Stimulated activated CD4-positive, alpha-beta T cell treated with anti-CD3 and anti-CD28 coated beads, Interleukin-12 subunit alpha, Interleukin-12 subunit beta, amount 100 ng/mL, for 48 hours (primary cell): ENCODE measurements around the gene SPTBN5.

Experiments
- DNase-seq, 3 donors: peaks; one replicate each; pipeline ENCODE4 v3.0.0-alpha.2; 2020; ENCODE audit warnings: low read depth in 2 of 3, low spot score in 1 of 3

Gene SPTBN5

DNA sequence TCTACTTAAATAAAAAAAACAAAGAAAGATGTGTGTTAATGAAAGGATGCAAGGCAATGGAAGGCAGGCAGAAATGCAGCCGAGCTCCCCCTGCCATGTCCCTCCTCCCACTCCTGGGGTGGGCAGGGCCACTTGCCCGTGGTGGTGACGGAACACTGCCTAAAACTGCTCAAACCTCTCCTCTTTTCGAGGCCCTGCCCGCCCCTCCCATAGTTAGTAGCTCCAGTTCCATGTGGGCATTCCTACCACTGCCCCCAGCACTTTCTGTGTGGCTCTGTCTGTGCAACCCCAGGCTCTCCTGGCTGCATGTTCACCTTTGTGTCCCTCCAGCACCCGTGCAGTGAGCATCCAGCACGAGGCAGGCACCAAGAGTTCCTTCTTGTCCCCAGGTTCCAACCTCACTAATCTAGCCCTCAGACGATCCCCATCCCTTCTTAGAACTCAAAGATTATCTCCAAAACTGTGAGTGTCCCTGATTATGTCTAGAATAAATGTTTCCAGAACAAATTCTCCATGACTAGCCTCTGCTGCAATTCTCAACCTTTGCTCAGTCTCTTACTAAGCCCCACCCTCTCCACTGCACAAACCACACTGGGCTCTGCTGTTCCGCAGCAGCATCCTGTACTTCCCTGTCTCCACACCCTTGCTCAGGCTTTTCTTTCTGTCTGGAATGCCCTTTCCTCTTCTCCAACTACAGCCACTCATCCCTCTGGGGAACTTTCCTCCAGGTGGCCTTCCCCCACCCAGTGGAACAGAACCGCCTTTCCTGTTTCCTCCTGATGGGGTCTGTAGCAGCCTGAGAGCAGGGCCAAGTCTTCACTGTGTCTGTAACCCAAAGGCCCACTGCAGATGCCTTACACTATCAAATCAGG is 32.6 kb upstream of the SPTBN5 start:
- no peak for DNase-seq

DNA sequence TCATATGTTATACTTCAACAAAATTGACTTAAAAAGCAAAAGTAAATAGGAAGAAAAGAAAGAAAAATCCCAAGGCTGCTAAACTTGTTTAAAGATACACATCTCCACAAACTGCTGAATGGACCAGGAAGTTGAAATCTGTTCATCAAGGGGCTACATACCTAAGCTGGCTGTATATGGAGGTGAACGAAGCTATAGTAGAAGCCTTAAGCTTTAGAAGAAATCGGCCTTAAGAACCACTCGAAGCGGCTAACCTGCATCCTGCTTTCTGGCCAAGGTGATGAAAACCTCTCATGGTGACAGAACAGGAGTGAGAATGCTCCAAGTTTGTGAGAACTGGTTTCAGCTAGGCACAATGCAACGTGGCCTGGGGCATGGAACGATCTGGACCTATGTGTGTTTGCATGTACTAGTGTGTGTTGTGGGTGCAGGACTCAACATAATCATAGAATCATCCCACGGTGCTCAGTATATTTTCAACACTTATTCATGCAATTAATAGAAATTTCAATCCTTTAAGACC is 31.3 kb upstream of the SPTBN5 start:
- no peak for DNase-seq

DNA sequence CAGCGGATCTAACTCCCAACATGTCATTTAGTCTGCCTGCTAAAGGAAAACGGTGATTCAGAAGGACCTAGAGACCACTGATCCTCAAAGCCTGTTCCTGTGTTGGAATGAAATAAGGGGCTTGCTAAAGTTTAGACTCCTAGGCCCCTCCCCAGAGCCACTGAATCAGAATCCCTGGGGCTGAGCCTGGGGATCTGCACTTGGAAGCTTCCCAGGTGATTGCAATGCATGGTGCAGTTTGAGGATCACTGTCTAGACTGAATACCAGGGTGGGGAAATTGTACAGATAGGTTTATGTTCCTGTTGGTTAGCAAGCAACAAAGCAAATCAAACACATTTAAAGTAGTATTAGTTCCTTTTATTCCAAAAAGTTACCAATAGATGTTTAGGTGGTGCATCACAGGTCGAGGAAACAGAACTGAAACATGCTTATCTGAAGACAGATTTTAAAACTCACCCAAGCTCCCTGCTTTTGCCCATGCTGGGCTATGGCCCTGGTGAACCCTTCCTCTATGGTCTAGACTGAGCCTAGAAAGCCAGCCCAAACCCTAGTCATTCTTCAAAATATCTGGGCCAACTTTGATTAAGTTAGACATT is 29.6 kb upstream of the SPTBN5 start:
- no peak for DNase-seq

DNA sequence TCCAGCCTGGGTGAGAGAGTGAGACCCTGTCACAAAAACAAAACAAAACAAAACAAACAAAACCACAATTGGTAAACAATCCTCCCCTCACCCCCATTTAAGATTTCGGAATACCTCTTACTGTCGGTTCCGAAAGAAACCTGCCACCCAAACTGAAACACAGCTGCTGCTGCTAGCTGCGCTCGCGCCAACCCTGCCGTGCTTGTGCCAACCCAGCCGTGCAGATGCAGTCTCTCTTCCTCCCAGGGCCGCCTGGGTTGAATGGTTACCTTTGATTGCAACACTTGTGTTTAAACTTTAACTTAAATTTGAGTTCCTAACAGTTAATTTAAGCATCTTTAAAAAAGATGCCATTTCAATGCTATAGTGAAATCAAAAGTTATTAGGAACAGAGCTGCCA is 28.5 kb upstream of the SPTBN5 start:
- DNase-seq: no peak

DNA sequence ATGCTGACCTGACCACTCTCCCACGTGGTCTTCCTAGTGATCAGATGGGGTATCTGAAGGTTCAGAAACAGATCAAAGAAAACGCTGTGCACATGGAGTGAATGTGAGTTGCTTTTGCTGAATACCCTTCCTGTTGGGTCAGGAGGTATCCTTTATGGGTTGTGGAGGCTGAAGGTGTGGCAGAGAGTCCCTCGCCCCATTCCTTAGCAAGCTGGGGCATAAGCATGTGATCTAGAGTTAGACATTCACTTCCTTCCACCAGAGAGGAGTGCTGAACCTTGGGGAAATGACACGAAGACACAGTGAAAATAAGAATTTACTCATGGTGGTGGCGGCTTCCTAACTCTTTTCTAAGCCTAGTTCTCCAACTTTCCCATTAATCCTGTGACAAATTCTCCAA is 27.8 kb upstream of the SPTBN5 start:
- DNase-seq: no peak

DNA sequence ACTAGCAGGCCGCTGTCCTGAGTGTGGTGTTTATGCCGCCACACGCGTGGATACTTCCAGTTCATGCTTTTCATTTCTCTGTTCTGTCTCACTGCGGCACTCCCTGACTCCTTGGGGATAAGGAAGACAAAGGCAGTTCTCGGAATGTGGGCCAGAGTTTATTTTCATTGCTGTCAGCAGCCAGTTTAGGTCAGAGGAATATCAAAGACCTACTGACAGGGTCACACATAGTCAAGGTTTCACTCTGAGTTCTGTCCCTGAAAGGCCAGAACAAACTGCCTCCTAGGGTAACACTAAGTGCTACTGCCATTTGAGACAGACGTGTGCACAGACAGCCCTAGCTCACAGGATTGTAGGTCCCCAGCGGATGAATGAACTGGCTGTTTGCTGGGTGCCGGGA is 27.3 kb upstream of the SPTBN5 start:
- no peak for DNase-seq

DNA sequence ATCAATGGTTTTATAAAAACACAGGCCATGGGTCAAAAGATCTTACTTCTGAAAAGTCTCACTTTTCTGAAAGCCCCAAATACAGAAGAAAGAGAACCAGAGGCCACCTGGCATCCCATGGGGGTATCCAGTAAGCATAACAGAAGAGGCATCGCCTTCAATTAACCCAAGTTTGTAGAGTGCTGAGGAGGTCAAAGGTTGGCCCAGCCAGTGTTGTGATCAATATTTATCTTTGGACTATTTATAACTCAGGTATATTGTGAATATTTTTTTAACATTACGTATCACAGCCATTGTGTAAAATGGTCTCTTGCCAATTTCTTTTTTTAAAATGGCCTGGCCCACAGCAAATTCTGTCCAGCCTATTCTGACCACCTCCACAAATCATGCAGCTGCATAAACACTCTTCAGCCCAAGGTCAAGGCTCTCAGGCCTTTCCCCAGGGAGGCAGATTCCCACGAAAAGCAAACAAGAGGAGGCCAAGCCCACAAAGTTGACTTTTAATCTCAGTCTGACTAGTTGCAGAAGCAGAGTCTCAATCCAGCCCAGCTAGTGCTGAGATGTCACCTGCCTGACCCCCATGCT is 26.2 kb upstream of the SPTBN5 start:
- DNase-seq: no peak

DNA sequence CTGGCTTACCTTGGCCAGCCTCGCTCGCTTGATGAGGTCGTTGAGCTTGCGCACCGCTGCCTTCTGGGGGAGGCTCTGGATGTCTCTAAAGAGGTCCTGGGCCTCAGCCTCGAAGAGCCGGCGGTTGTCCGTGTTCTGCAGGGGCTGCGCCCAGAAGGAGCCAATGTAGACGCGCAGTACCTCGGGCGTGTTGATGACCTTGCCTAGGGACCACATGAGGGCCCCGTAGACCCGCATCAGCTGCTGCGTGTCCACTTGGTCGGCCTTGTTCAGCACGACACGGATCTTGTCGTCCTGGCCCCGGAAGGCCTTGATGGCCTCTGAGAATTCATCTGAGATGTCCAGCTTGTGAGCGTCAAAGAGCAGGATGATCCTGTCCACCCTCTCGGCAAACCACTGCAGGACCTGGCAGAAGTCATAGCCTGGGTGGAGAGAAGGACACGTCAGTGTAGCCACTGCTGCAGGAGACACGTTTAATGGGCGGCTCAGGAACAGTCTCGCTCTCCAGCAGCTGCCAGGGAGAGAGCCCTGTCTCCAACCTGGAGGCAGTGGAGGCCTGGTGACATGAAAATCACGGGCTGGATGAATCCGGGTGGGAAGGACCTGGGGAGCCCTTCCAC is 25.5 kb upstream of the SPTBN5 start:
- no peak for DNase-seq

DNA sequence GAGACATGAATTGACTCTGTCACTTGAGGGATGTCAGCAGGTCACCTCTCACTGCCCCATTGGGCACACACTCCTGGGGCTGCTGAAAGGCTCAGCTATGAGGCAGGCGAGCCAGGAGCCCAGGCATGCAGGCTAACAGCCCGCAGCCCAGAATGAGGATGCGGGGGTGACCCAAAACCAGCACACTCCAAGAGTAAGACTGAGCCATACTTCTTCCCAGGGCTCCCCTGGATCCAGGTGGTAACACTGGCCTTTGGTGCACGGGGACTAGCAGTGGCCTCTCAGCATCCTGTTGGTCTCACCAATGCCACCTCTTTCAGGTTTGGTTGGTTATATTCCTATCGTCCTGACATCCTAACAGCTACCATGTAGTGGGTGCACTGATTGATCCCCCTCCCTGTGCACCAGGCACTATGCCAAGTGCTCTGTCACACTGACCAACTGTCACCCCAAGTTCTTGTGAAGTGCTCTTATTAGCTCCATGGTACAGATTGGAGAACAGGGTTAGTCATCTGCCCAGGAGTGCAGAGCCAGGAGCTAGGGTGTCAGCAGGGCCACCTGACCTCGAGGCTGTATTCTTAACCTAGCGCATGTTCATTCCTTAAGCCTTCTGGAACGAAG is 24.8 kb upstream of the SPTBN5 start:
- DNase-seq: no peak

DNA sequence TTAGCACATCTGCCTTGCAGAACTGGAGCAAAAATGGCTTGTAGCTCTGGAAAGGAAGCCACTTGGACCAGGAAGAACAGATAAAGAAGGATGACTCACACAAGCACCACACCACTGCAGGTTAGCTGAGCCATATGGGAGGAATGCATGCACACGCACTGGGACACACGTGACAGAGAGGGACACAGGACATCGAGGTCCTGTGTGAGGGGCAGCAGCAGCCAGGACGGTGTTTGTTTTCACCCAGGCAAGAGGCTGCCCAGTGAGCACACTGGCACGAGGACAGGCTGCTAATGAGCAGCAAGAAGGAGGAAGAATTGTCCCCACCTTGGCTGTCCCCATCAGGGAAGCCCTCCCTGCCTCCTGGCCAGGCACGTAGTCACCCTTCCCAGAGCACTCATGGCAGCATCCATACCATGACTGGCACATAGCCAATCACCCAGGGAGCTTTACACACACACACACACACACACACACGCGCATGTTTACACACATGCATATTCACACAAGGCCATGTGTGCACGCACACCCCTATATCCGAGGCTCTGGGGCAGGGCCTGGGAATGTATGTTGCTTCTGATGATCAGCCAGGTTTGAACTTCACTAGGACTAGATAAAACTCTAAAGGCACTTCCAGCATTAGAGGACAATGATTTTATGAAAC is 24.0 kb upstream of the SPTBN5 start:
- DNase-seq: no peak

DNA sequence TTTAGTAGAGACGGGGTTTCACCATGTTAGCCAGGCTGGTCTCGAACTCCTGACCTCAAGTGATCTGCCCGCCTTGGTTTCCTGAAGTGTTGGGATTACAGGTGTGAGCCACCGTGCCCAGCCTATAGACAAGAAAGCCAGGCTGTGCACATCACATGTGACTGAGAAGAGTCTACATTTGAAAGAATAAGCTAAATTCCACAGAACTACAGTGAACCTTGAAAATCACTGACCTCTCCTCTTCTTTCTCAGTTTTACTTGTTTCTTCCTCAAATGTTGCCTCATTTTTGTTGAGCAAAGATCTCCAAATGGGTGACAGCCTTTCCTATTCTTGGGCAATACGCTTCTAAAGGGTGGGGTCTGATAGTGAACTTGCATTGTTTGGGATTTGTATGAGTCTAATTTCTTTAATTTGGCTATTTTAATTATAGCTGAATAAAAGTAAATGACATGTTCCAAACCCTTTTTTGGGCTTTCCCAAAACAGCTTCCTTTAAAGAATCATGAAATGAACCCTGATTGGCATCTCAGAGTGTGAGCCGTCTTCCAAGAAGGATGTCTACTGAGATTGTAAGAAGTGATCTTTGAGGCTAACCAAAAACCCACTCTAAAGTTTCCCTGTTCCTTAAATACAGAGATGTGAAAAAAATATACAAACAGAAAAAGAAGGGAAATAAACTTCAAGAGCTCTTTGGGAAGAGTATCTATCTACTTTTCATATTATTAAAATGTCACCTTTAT is 21.6 kb upstream of the SPTBN5 start:
- no peak for DNase-seq

DNA sequence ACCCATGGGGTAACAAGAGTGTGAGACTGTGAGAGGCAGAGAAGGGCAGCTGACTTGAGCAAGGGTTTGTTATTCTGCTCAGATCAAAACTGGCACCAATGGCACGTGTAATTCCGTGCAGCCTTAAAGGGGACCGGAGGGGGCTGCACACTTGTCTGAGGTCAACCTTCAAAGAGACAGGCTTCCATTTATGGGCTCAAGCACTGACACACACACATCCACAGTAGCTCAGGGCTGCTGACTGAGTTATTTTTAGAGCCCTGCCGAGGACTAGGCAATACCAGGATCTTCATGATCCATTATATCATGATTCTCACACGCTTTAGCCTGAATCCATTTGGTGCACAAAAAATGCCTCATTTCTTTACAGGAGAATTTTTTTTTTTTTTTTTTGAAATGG is 20.6 kb upstream of the SPTBN5 start:
- DNase-seq: no peak

DNA sequence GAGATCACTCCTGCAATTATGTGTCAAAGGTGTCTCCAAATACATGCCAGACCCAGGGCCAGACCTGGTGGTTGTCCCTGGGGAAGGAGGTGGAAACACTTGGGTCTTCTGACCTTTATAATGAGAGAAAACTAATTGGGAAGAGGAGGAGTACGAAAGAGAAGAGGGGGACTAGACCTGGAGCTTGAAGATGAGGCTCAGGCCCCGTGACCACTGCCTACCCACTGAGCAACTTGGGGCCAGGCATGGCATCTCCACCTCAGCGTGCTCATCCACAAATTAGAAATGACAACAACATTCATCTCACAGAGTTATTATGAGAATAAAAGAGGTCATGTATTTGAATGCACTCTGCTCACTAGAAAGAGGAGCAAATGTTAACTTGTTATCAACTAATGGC is 19.4 kb upstream of the SPTBN5 start:
- DNase-seq: no peak

DNA sequence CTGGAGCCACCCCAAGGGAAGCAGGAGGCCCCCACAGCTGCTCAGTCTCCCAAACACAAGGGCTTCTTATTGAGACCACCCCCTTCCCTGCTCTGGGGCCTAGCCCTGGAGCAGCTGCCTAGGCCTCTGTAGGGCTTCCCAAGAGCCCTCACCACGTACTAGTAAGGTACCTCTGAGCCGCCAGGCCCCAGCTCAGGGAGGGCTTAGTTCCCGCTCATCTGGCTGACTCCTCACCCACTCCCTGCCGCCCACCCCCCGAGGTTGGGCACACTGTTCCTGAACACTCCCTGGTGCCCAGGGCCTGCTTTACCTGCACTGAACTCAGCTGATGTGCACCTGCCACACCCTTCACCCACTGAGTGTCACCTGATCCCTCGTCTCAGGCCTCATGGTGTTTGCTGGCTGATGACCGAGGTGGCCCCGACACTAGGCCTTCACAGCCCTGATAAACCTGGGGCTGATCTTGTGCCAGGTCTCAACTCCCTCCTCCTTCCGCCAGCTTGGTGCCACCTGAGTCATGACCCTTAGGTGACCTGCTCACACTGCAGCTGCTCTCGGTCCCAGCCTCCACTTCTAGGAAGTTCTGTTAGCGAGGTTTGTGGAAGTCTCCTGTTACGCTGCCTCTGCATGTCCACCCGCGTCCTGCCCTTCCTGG is 18.0 kb upstream of the SPTBN5 start:
- DNase-seq: no peak

DNA sequence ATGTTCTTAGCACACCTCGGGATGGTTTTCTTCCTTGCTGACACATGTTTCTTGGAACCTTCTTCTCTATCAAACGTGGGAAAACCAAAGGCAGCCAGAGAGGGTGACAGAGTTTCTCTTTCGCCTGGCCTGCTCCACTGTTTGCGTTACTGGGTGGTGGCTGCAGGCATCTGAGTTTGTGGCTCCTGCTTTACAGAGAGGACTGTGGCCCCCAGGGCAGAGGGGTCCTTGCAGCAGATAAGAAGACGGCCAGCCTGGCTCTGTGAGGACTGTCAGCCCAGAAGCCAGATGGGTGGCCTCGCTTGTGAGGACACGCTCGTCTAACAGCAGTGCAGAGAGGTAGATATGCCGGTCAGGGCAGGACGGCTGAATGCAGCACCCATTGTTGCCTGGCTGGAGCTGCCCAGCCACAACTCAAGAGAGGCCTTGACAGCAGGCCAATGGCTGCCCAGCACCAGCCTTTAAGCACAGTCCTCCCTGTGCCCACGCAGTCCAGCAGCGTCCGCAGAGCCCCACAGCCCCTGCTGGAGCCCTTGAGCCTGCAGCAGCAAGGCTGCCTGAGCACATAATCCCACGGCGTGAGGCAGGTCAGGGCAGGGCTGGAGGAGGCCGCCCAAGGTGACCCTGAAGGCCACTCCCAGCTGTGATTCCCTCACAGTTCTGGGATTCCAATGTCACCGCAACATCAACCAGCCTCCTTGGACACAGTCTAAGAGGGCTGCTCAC is 15.0 kb upstream of the SPTBN5 start:
- DNase-seq: no peak

DNA sequence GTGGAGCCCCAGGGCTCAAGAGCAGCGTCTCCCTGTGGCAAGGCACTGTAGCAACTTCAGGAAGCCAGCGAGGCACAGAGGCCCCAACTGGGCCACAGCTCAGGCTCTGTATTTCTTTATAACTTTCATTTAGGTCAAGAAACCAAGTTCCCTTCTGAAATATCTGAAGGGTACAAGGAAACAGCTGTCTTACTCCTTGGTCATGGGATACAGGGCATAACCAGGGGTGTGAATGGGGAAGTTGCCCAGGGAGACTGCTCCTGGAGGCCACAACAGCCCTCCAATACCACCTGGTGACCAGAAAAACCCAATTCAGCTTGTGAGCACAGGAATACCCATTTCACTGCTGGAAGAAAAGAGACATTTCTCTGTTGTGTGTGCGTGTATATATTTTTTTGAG is 13.3 kb upstream of the SPTBN5 start:
- DNase-seq: no peak

DNA sequence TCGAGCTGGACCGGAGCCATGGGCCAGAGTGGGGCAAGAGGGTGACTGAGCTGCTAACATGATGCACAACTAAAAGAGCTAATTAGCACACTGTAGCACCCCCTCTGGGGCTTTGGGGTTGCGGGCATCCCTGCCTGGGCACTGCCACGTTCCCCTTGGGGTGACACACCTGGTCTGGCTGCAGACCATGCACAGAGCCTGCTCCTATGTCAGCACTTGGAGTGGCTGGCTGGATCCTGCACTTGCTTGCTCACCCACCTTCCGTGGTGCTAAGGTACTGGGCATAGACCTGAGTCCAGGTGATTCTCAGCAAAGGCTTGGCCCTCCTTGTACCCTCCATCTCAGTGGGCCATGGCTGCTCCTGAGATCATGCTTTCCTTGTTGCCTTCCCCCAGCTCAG is 12.8 kb upstream of the SPTBN5 start:
- DNase-seq: no peak

DNA sequence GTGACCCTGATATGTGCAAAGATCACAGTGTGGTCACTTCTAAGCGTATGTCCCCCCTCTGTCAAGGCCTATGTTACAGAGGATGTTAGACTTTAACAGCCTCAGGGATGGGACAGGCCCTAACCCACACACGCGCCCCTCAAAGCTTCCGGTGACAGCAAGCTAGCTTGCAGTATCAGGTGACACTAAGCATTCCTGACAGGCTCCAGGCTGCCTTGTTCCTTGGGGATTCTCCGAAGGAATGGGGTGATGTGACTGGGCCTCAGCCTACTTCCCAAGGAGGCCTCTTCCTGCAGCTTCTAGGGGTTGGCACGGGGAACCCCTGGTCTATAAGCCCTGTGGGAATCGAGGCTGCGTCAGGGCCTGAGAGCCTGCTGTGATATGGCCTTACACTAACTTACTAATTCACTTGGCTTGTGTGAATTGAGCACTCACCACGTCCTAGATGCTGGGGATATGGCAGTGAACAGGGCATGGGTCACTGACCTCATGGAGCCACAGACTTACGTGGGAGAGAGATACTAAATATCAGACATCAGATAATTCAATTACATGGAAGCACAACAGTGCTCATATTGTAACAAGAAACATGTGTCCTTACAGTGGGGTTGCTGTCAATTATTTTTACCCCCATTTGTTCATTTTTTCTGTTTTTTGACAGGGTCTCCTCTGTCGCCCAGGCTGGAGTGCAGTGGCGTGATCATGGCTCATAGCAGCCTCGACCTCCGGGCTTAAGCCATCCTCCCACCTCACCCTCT is 11.4 kb upstream of the SPTBN5 start:
- DNase-seq: no peak
